ENCODE data around the gene GPX2. TPM values are rescaled to one million over a fixed set of nuclear protein-coding genes. Genes with fewer than 3 reads are reported as not detected.
A peak's percentile ranks its signal among the peaks of the same experiment; 100 is the strongest.

The GPX2 gene
- total RNA-seq, result 0.69 TPM
- long read RNA-seq, partial matches to known transcripts, result 0 of 4 reads
- long read RNA-seq, other reads (novel, unspliced or antisense), result 4 of 4 reads

GRCh38 chr14:64942531-64943111 lies at the start of gene GPX2:
TSS of gene GPX2 (minus strand) at chr14:64942745. CDS start at chr14:64942726, 19 bp downstream.
- DNase-seq, result no peak
- no peak for TF ChIP-seq CTCF (IDR thresholded peaks at IDR 0.05)
- ATAC-seq, result peak; percentile 45
- peaks cover 7% of the 10 kb centered on the region for H3K4me1 ChIP-seq
- no peak within 1 kb of the TSS for H3K27ac ChIP-seq
- peaks cover 19% of the 10 kb centered on the region for H3K36me3 ChIP-seq
- H3K27me3 ChIP-seq, result no peaks in the 10 kb centered on the region
- H3K4me3 ChIP-seq, result no peak within 1 kb of the TSS
- intact Hi-C loops (cut with DNase I), result no loop called here
- H3K9me3 ChIP-seq, result no peaks in the 10 kb centered on the region

- DNase-seq, result no peak
- Histone ChIP-seq H3K4me1 (peaks cover 32% of the 10 kb centered on the region), H3K4me3 (no peak overlapping the region), H3K27me3 (no peaks in the 10 kb centered on the region), H3K9me3 (no peaks in the 10 kb centered on the region), H3K27ac (no peak overlapping the region), H3K36me3 (no peaks in the 10 kb centered on the region)
- no peak for ATAC-seq
- TF ChIP-seq CTCF (IDR thresholded peaks at IDR 0.05), result no peak
- intact Hi-C loops (cut with DNase I), result no loop called here
Observed at GRCh38 chr14:64990939-64991338, 48.4 kb upstream of the GPX2 start.

DNA sequence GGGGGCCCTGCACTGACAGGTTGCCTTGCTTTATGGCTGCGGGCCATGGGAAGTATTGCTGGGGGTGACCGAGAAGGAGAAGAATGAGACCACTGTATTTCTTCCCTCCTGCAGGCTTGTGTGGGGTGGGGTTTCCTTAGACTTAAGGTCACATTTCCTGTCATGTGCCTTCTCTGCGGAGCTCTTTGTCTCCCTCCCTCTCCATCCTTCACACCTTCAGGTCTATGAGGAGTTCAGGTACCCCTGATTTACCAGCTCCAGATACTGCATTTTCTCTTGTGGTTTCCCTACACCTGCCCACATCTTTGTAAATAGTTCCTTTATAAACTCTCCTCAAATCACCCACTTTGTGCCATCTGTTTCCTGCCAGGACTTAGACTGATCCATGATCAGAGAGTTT lies 47.8 kb upstream of the GPX2 start:
- intact Hi-C loops (cut with DNase I), result no loop called here
- Histone ChIP-seq H3K36me3 (no peaks in the 10 kb centered on the region), H3K27me3 (no peaks in the 10 kb centered on the region), H3K4me1 (peaks cover 32% of the 10 kb centered on the region), H3K9me3 (no peaks in the 10 kb centered on the region), H3K4me3 (no peak overlapping the region), H3K27ac (no peak overlapping the region)
- ATAC-seq (no peak), DNase-seq (no peak)
- TF ChIP-seq CTCF (IDR thresholded peaks at IDR 0.05), result no peak

- no peaks in the 10 kb centered on the region for H3K36me3 ChIP-seq
- intact Hi-C loops (cut with DNase I), result no loop called here
- H3K27me3 ChIP-seq, result no peaks in the 10 kb centered on the region
- H3K4me1 ChIP-seq, result peaks cover 19% of the 10 kb centered on the region
- TF ChIP-seq CTCF (IDR thresholded peaks at IDR 0.05), result no peak
- H3K9me3 ChIP-seq, result no peaks in the 10 kb centered on the region
- no peak for ATAC-seq
- no peak for DNase-seq
- H3K27ac ChIP-seq, result peak overlapping the region; percentile 81
- H3K4me3 ChIP-seq, result peak overlapping the region; percentile 83
Observed at GRCh38 chr14:64987438-64987767, 44.9 kb upstream of the GPX2 start.

DNA sequence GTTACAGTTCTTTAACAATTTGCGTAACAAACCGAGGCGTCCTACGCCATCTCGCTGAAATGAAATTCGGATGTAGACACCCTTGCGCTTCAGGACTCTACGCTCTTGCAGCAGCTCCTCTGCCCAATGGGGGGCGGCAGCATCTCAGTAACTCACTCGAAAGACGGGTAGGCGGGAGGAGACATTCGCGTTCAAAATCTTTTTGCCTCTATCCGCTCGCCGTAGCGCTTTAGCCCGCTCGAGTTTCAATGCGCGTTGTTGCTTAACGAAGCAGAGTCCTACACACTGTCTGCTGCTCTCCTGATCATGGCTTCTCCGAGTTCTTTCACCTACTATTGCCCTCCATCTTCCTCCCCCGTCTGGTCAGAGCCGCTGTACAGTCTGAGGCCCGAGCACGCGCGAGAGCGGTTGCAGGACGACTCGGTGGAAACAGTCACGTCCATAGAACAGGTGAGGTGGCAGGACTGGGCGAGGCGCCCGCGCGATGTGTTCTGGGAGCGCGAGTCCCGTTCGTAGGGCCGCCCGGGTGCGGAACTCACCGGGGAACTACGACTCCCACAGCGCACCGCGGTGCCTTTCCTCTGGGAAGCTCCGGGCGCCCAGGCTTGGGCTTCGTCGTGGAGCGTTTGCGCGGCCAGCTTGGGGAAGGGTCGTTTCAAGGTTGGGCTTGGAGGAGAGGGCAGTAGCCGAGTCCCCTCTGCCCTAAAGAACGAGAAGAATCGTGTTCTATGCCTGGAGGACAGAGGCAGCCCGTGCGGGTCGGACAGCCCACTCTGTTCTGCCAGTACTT lies 44.3 kb upstream of the GPX2 start, which contains the start of gene FNTB:
Gene FNTB, plus strand, starts transcription at position 248 of the 790 bp plus-strand sequence. Its CDS starts 59 bp downstream, at position 307.
- DNase-seq, result peak; percentile 99
- H3K27me3 ChIP-seq, result no peaks in the 10 kb centered on the region
- H3K27ac ChIP-seq, result peak within 1 kb of the TSS; percentile 81
- intact Hi-C loops (cut with DNase I), result no loop called here
- peaks cover 19% of the 10 kb centered on the region for H3K4me1 ChIP-seq
- H3K4me3 ChIP-seq, result peak within 1 kb of the TSS; percentile 83
- no peaks in the 10 kb centered on the region for H3K9me3 ChIP-seq
- peak; percentile 71 for TF ChIP-seq CTCF (IDR thresholded peaks at IDR 0.05)
- H3K36me3 ChIP-seq, result no peaks in the 10 kb centered on the region
- peak; percentile 98 for ATAC-seq

All from upper lobe of right lung (tissue), 1 donor.